Pancreas (tissue), 10 donors: ENCODE data around the gene LRP5. TPM values are rescaled to one million over a fixed set of nuclear protein-coding genes. Genes with fewer than 3 reads are reported as not detected.
"Not testable (repeated sequence)": the region's sequence is repeated elsewhere in the genome, so short reads cannot be mapped to it uniquely, and the experiment has no call there.

ENCODE experiments used
- ATAC-seq, 4 donors: fragments of 200-7000 bp; cut with Tn5 transposase; one replicate each; pipeline versions ENCODE4 v1.8.0 to v1.9.1; 2020; ENCODE audit warnings: mild to moderate bottlenecking in 4 of 4, moderate library complexity in 4 of 4
- DNase-seq, 6 donors: peaks; one replicate each; pipeline ENCODE4 v3.0.0-alpha.2; 2020
- FAIRE-seq: peaks from 2 replicates; lab custom pipeline; 2012; peaks lifted over from hg19 to GRCh38; lab: Jason Lieb, UNC
- H3K27ac ChIP-seq, 4 donors: fragments of 200-600 bp; sonication (generic); 1 replicate in 3 of 4; 2 replicates in 1 of 4; pipeline versions ENCODE4 v1.5.0 to v1.8.0; 2020
- H3K27me3 ChIP-seq, 4 donors: fragments of 200-600 bp; one replicate each; pipeline ENCODE4 v1.8.0; 2021
- H3K36me3 ChIP-seq, 3 donors: fragments of 200-600 bp; sonication (generic) in 1 of 3; one replicate each; pipeline versions ENCODE4 v1.5.0 to v1.8.0; 2020 to 2021
- H3K4me1 ChIP-seq, 3 donors: fragments of 200-600 bp; one replicate each; pipeline ENCODE4 v1.8.0; 2021
- H3K4me3 ChIP-seq, 4 donors: fragments of 200-600 bp; sonication (generic) in 2 of 4; one replicate each; pipeline versions ENCODE4 v1.5.0 to v1.8.0; 2020 to 2021
- H3K9me3 ChIP-seq, 4 donors: fragments of 200-600 bp; one replicate each; pipeline ENCODE4 v1.8.0; 2021
- WGBS, 2 donors: extraction: QIAGEN DNeasy Blood & Tissue Kit; methylation state at CpG; one replicate each; pipeline ENCODE4 v1.1.7; 2013; 5-methylcytosine and 5-hydroxymethylcytosine counted together
- intact Hi-C, 3 donors: fragments of 100-400 bp; cut with DNase I; formaldehyde crosslinking; loops; one replicate each; pipeline versions ENCODE4 v1.11.1 to v1.14.2; 2022
- polyA plus RNA-seq, 2 donors: library from polyadenylated mRNA; stranded (reverse); fragments of 200-250 nt; gene quantifications; one replicate each; pipeline ENCODE4 v1.2.3, GENCODE V29; 2013
- total RNA-seq, 6 donors: library from RNA; stranded (reverse); fragmentation: NEBNext Ultra II Directional in 4 of 6; extraction: Animal tissue kit (Norgen Biotek cat#: 25700) in 4 of 6; gene quantifications; one replicate each; pipeline versions ENCODE4 v1.2.1 to v1.2.4, GENCODE V29; 2021 to 2023
- TF ChIP-seq, protein P1 (sequence below), 4 donors: fragments of 200-600 bp; sonication (generic) in 3 of 4; IDR thresholded peaks; one replicate each; pipeline versions ENCODE4 v1.5.0 to v1.8.0; 2021; ENCODE audit warnings: antibody characterized with exemption in 4 of 4
- donor health status: healthy with polysubstance abuse.
- donor health status: DM: no; HTN: no; CAD: no; lungs with moderate emphysema.
- donor health status: DM: no; HTN: no; CAD: no.
- donor health status: control.
- donor health status: control.
- donor health status: Bipolar disorder and iron deficiency.
- donor health status: DM: yes; HTN: yes; CAD: no.
- donor health status: DM: no; HTN: no; CAD: no.
- donor health status: DM: no; HTN: no; CAD: no.
- donor health status: DM: yes; HTN: yes; CAD: no.

Gene LRP5
- total and polyA plus RNA-seq, 8 donors, result 27.4 to 62.8 (median 32.5) TPM

DNA sequence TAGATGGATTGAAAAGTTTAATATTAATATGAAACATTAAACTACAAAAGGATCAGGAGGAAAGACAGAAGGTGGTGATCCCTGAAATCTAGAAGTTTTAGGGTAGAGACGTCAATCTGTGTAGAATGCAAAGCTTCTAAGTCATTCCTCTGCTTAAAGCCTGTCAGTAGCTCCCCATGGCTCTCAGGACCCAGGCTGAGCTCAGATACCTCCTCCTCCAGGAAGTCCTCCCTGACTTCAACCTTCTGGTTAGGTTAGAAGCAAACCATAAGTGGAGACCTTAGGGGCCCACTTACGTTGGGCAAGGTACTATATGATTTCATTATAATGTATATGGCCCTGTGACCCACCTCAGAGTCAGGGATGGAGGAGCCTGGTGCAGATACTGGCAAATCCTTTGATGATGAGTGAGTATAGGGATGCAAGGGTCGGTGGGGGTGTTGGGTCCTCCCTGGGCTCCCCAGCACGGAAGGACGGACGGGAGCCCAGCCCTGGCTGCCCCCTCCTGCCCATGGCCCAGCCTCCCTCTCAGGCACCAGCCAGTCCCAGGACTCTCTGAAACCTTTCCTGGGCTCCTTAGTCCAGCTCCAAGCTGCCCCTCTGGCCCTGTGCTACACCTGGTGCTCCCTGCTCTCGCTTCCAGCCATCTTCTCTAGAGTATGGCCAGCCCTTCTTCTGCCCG lies 145.0 kb downstream of the LRP5 start:
- intact Hi-C loops, result no loop called here
- H3K27ac ChIP-seq, result no peak overlapping the region
- ATAC-seq (no peak), FAIRE-seq (no peak), DNase-seq (peak in 1 of 6 donors; percentile 44)
- TF ChIP-seq, protein P1, sequence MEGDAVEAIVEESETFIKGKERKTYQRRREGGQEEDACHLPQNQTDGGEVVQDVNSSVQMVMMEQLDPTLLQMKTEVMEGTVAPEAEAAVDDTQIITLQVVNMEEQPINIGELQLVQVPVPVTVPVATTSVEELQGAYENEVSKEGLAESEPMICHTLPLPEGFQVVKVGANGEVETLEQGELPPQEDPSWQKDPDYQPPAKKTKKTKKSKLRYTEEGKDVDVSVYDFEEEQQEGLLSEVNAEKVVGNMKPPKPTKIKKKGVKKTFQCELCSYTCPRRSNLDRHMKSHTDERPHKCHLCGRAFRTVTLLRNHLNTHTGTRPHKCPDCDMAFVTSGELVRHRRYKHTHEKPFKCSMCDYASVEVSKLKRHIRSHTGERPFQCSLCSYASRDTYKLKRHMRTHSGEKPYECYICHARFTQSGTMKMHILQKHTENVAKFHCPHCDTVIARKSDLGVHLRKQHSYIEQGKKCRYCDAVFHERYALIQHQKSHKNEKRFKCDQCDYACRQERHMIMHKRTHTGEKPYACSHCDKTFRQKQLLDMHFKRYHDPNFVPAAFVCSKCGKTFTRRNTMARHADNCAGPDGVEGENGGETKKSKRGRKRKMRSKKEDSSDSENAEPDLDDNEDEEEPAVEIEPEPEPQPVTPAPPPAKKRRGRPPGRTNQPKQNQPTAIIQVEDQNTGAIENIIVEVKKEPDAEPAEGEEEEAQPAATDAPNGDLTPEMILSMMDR (IDR thresholded peaks at IDR 0.05), result no peak
- H3K27me3 ChIP-seq, result no peaks in the 10 kb centered on the region
- 78 to 81% methylated on average over 8 of the region's 8 CpGs for WGBS, 2 donors
- peaks cover 0 to 6% (median 3%) of the 10 kb centered on the region in 3 donors for H3K4me1 ChIP-seq
- H3K9me3 ChIP-seq, result no peaks in the 10 kb centered on the region
- no peaks in the 10 kb centered on the region for H3K36me3 ChIP-seq
- no peak overlapping the region for H3K4me3 ChIP-seq

DNA sequence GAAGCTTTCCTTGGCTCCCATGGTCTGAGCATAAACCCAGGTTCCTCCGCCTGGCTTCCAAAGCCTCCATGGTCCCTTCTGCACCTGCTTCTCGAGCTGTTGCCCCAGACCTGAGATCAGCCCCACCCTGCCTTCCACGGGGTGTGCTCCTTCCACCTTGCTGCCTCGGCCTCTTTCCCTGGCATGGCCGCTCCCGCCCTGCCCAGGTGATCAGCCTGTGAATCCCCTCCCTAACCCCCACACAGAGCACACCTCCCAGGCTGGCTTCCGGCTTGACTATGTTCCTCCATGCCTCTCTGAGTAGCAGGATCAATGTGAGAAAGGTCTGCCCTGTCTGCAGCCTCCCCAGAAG lies 145.5 kb downstream of the LRP5 start:
- 78 to 80% methylated on average over 7 of the region's 7 CpGs for WGBS, 2 donors
- DNase-seq, result peak in 1 of 6 donors; percentile 49
- intact Hi-C loops, result no loop called here
- no peaks in the 10 kb centered on the region for H3K27me3 ChIP-seq
- H3K27ac ChIP-seq, result no peak overlapping the region
- TF ChIP-seq, protein P1 (IDR thresholded peaks at IDR 0.05), result no peak
- no peak overlapping the region for H3K4me3 ChIP-seq
- FAIRE-seq, result no peak
- no peak for ATAC-seq
- no peaks in the 10 kb centered on the region for H3K9me3 ChIP-seq
- H3K4me1 ChIP-seq, result peaks cover 2 to 11% (median 3%) of the 10 kb centered on the region in 3 donors
- no peaks in the 10 kb centered on the region for H3K36me3 ChIP-seq

DNA sequence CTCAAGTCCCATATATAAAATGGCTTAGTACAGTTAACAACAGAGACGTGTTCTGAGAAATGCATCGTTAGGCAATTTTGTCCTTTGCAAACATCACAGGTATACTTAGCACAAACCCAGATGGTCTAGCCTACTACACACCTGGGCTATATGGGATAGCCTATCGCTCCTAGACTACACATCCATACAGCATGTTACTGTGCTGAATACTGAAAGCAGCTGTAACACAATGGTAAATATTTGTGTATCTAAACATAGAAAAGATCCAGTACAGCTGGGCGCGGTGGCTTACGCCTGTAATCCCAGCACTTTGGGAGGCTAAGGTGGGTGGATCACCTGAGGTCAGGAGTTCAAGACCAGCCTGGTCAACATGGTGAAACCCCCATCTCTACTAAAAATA lies 145.9 kb downstream of the LRP5 start:
- H3K36me3 ChIP-seq, intact Hi-C loops, FAIRE-seq, ATAC-seq, DNase-seq, H3K27me3 ChIP-seq, H3K4me3 ChIP-seq, H3K9me3 ChIP-seq, H3K27ac ChIP-seq: not testable (repeated sequence)
- H3K4me1 ChIP-seq, result peaks cover 3 to 13% (median 6%) of the 10 kb centered on the region in 3 donors
- WGBS, 2 donors, result 53% methylated on average over 6 of the region's 6 CpGs

DNA sequence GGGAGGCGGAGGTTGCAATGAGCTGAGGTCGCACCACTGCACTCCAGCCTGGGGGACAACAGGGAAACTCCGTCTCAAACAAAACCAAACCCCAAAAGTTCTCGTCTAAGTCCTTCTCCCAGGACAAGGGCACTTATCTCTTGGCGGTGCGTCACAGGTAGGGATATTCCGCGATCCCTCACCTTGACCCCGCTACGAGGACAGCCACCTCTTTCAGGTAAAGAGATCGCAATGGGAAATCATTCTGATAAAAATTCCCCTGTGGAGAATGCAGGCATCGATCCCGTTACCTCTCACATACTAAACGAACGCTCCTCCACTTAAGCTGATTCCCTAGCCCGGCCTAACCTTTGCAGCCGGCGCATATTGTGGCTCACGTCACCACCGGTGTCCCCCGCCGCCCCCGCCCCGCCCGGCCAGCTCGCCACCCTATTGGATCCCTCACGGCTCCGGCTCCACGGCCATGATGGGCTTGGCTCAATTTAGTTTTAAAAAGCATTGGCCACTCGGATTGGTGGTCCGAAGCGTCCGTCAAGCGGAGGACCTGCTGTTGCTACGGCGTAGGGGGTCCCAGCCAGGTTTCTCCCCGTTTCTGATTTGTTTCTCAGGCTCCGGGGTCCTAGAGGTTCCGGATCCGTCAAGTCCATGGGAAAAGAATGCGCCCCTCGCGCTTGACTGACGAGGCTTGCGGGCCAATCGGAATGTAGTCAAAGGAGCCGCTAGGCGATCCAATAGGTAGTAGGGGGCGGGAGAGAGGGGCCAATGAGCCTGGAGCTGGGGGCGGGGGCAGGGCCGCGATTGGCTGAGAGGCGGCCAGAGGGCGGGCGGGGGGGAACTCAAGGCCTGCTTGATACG lies 147.7 kb downstream of the LRP5 start:
- H3K27me3 ChIP-seq, result no peaks in the 10 kb centered on the region
- TF ChIP-seq, protein P1 (IDR thresholded peaks at IDR 0.05), result no peak
- WGBS, 2 donors, result 2 to 3% methylated on average over 50 to 56 of the region's 56 CpGs
- H3K9me3 ChIP-seq, result no peaks in the 10 kb centered on the region
- ATAC-seq (peak; percentile 91 to 96 (median 91)), DNase-seq (peak; percentile 95 to 99 (median 98)), FAIRE-seq (no peak)
- intact Hi-C loops, result no loop called here
- peak overlapping the region; percentile 74 to 95 (median 88) for H3K4me3 ChIP-seq
- peaks cover 3 to 23% (median 6%) of the 10 kb centered on the region in 3 donors for H3K4me1 ChIP-seq
- no peaks in the 10 kb centered on the region for H3K36me3 ChIP-seq
- peak overlapping the region; percentile 73 to 97 (median 90) for H3K27ac ChIP-seq

DNA sequence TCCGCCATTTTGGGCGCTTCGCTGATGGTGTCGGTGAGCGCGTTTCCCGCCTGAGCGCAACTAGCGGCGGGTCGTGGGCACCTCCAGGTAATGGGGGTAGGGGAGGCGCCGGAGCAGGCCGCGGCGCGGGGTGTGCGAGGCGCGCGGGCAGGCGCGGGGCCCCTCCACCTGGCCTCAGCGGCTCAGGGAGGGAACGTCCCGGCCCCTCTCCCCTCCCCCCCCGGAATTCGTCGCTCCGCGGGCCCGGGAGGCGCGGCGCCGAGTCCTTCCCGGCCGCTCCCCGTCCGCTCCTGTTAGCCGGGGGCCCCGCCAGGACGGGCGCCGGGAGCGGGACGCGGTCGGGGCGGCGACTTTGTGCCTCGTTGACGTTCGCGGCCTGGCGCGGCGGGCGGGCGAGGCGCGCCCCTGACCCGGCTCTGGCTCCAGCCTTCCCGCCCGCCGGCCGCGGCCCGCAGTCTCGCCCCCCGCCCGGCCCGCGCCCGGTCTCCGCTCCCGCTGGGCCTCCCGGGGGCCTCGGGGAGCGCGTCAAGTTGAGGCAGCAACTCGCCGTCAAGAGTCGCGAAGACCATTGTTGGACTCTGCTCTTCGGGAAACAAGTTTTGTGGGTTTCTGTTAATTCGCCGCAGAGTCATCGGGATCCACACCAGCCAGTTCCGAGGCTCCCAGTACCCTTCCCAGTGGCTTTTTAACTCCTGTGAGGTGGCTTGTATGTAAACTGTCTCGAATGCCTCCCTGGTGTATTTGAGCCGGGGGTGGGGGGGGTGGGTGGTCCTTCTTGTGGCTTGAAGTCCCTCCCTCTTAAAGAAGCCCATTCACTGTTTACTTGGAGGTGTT lies 148.6 kb downstream of the LRP5 start, which contains the start of gene PPP6R3:
PPP6R3 (plus strand) TSS at position 12 of the 834 bp plus-strand sequence. CDS start 76,913 bp downstream, outside the sequence.
- no peak for FAIRE-seq
- H3K27me3 ChIP-seq, result no peaks in the 10 kb centered on the region
- H3K36me3 ChIP-seq, result no peaks in the 10 kb centered on the region
- intact Hi-C loops, result no loop called here
- peak within 1 kb of the TSS; percentile 74 to 95 (median 88) for H3K4me3 ChIP-seq
- no peaks in the 10 kb centered on the region for H3K9me3 ChIP-seq
- DNase-seq, result peak in 2 of 6 donors; percentile 25 to 37
- peak; percentile 43 to 62 (median 47) for ATAC-seq
- TF ChIP-seq, protein P1 (IDR thresholded peaks at IDR 0.05), result no peak
- WGBS, 2 donors, result 1% methylated on average over 52 to 89 of the region's 92 CpGs
- peak within 1 kb of the TSS; percentile 73 to 97 (median 90) for H3K27ac ChIP-seq
- peaks cover 6 to 29% (median 12%) of the 10 kb centered on the region in 3 donors for H3K4me1 ChIP-seq
